GM12878 (cell line): ENCODE data around the gene LUZP2. TPM values are rescaled to one million over a fixed set of nuclear protein-coding genes. Genes with fewer than 3 reads are reported as not detected.

ENCODE experiments used
- ATAC-seq: fragments of 200-7000 bp; cut with Tn5 transposase; 3 replicates; pipeline ENCODE4 v1.9.1; 2020; ENCODE audit warnings: mild to moderate bottlenecking, moderate library complexity
- BruUV-seq: library from RNA; stranded (reverse); fragments of 400-500 nt; replicated peaks from 2 replicates; lab custom pipeline; 2021; lab: Mats Ljungman, UMichigan
- CTCF ChIA-PET: fragments of 300-600 bp; sonication (Branson Sonifier 250); formaldehyde crosslinking; extraction: SDS; loops from one replicate; lab custom pipeline; 2021; ENCODE audit warnings: inconsistent platforms; lab: Yijun Ruan, JAX
- POLR2A ChIA-PET: fragments of 350-600 bp; formaldehyde crosslinking; extraction: SDS; loops from one replicate; lab custom pipeline; 2021; ENCODE audit warnings: inconsistent platforms; lab: Charles Lee
- RAD21 ChIA-PET: fragments of 300-600 bp; sonication (Branson Sonifier 250); formaldehyde crosslinking; loops from one replicate; lab custom pipeline; 2023; ENCODE audit warnings: antibody characterized with exemption; ENCODE audit not compliant: unreplicated experiment; lab: Charles Lee
- SMC1A ChIA-PET: fragments of 300-600 bp; sonication (Branson Sonifier 250); formaldehyde crosslinking; loops from one replicate; lab custom pipeline; 2023; ENCODE audit not compliant: unreplicated experiment, uncharacterized antibody; lab: Charles Lee
- DNase-seq: peaks from one replicate; pipeline ENCODE4 v3.0.0-alpha.2; 2011; ENCODE audit warnings: low read depth, low spot score
- FAIRE-seq: peaks from 3 replicates; lab custom pipeline; 2011; peaks lifted over from hg19 to GRCh38; lab: Jason Lieb, UNC
- H2AFZ ChIP-seq: 2 replicates; pipeline ENCODE4 v1.6.0; 2011; ENCODE audit warnings: low read depth, low read length, control low read depth; ENCODE audit not compliant: control insufficient read depth
- H3K27ac ChIP-seq: 2 replicates; pipeline ENCODE4 v1.5.1; 2011; ENCODE audit warnings: control low read depth; ENCODE audit not compliant: control insufficient read depth, insufficient read depth
- H3K27me3 ChIP-seq, 2 experiments: replicated peaks in 1 of 2; 2 replicates each; pipeline versions ENCODE4 v1.6.0 to v1.6.1; 2011; ENCODE audit warnings: low read length in 1 of 2; ENCODE audit not compliant: control insufficient read depth in 2 of 2, insufficient read depth in 2 of 2
- H3K36me3 ChIP-seq, 2 experiments: 2 replicates each; pipeline ENCODE4 v1.5.1; 2011; ENCODE audit warnings: low read length in 1 of 2; ENCODE audit not compliant: control insufficient read depth in 2 of 2, insufficient read depth in 2 of 2
- H3K4me1 ChIP-seq: 2 replicates; pipeline ENCODE4 v1.6.1; 2011; ENCODE audit warnings: mild to moderate bottlenecking, low read length, moderate library complexity, mixed read lengths; ENCODE audit not compliant: control insufficient read depth, insufficient read depth
- H3K4me2 ChIP-seq: 2 replicates; pipeline ENCODE4 v1.6.0; 2011; ENCODE audit warnings: control low read depth; ENCODE audit not compliant: control insufficient read depth, insufficient read depth
- H3K4me3 ChIP-seq: fragments of 200-600 bp; sonication (generic); 2 replicates; pipeline ENCODE4 v1.5.1; 2016
- H3K79me2 ChIP-seq: 2 replicates; pipeline ENCODE4 v1.6.0; 2011; ENCODE audit warnings: low read length; ENCODE audit not compliant: control insufficient read depth, insufficient read depth
- H3K9ac ChIP-seq: 2 replicates; pipeline ENCODE4 v1.8.0; 2011; ENCODE audit warnings: low read length, control low read depth, mixed read lengths; ENCODE audit not compliant: control insufficient read depth, insufficient read depth
- H3K9me3 ChIP-seq: replicated peaks from 3 replicates; pipeline ENCODE4 v1.5.1; 2011; ENCODE audit warnings: mild to moderate bottlenecking, low read length; ENCODE audit not compliant: control insufficient read depth, insufficient read depth
- H4K20me1 ChIP-seq: 2 replicates; pipeline ENCODE4 v1.6.0; 2011; ENCODE audit not compliant: control insufficient read depth, insufficient read depth
- ASH2L ChIP-seq: fragments of 300-600, 200-600 bp; sonication (generic); IDR thresholded peaks from 2 replicates; pipeline ENCODE4 v1.6.1; 2017; ENCODE audit warnings: low read depth, mild to moderate bottlenecking, borderline replicate concordance
- CHD4 ChIP-seq: fragments of 200-600 bp; sonication (generic); IDR thresholded peaks from 2 replicates; pipeline ENCODE4 v1.6.1; 2016; ENCODE audit warnings: mild to moderate bottlenecking
- CREM ChIP-seq: IDR thresholded peaks from 2 replicates; pipeline ENCODE4 v1.6.1; 2014; ENCODE audit warnings: antibody characterized with exemption, low read depth
- CTCF ChIP-seq, 3 experiments: IDR thresholded peaks in 2 of 3; conservative IDR thresholded peaks in 1 of 3; 2 replicates each; pipeline ENCODE4 v1.5.1; 2011; ENCODE audit warnings: low read depth in 3 of 3, low read length in 3 of 3, mild to moderate bottlenecking in 3 of 3, control low read depth in 2 of 3, moderate library complexity in 2 of 3, inconsistent platforms in 1 of 3, mixed read lengths in 1 of 3; ENCODE audit not compliant: control insufficient read depth in 2 of 3, insufficient read depth in 1 of 3; ENCODE audit errors: extremely low read depth in 1 of 3
- EP300 ChIP-seq, 2 experiments: fragments of 150-350 bp in 1 of 2; IDR thresholded peaks; 2 replicates each; pipeline ENCODE4 v1.6.1; 2011 to 2012; ENCODE audit warnings: low read depth in 2 of 2, low read length in 2 of 2, borderline replicate concordance in 1 of 2, improper control_type of control experiment in 1 of 2, inconsistent platforms in 1 of 2; ENCODE audit not compliant: control insufficient read depth in 1 of 2
- GABPA ChIP-seq: IDR thresholded peaks from 2 replicates; pipeline ENCODE4 v1.6.1; 2014; ENCODE audit warnings: antibody characterized with exemption, low read depth, mild to moderate bottlenecking, inconsistent platforms
- HDAC6 ChIP-seq: fragments of 200-600 bp; sonication (generic); IDR thresholded peaks from one replicate; pipeline ENCODE4 v1.8.0; 2017; ENCODE audit warnings: antibody characterized with exemption; ENCODE audit not compliant: unreplicated experiment
- MXI1 ChIP-seq: fragments of 150-350 bp; IDR thresholded peaks from 2 replicates; pipeline ENCODE4 v1.6.1; 2011; ENCODE audit warnings: low read depth, mild to moderate bottlenecking, inconsistent platforms, low read length, improper control_type of control experiment
- PKNOX1 ChIP-seq: fragments of 450-650 bp; IDR thresholded peaks from 2 replicates; pipeline ENCODE4 v1.6.1; 2016; ENCODE audit warnings: mild to moderate bottlenecking
- POLR2AphosphoS5 ChIP-seq: IDR thresholded peaks from 2 replicates; pipeline ENCODE4 v1.6.1; 2011; ENCODE audit warnings: mild to moderate bottlenecking, low read length, inconsistent platforms
- RAD51 ChIP-seq: fragments of 450-650 bp; IDR thresholded peaks from 2 replicates; pipeline ENCODE4 v1.6.1; 2016; ENCODE audit warnings: moderate library complexity, mild to moderate bottlenecking, inconsistent platforms
- RCOR1 ChIP-seq: conservative IDR thresholded peaks from 2 replicates; pipeline ENCODE4 v1.6.1; 2012; ENCODE audit warnings: low read depth, low read length, improper control_type of control experiment
- SIX5 ChIP-seq: IDR thresholded peaks from 2 replicates; pipeline ENCODE4 v1.6.1; 2011; ENCODE audit warnings: mild to moderate bottlenecking, low read depth, low read length, moderate library complexity; ENCODE audit not compliant: severe bottlenecking
- SMARCA5 ChIP-seq: fragments of 450-650 bp; IDR thresholded peaks from 2 replicates; pipeline ENCODE4 v1.6.1; 2017; ENCODE audit warnings: mild to moderate bottlenecking
- TARDBP ChIP-seq: IDR thresholded peaks from 2 replicates; pipeline ENCODE4 v1.6.1; 2016; ENCODE audit warnings: borderline replicate concordance
- WGBS: methylation state at CpG from one replicate; pipeline ENCODE4 v1.1.6; 2016; ENCODE audit warnings: low lambda C conversion rate; ENCODE audit not compliant: insufficient replicate concordance, insufficient coverage; ENCODE audit errors: missing lambda C conversion rate; 5-methylcytosine and 5-hydroxymethylcytosine counted together
- in situ Hi-C: fragments of 300-500 bp; cut with MboI; formaldehyde crosslinking; loops from 9 replicates; pipeline ENCODE4 v1.14.3; 2018; ENCODE audit warnings: mixed read lengths
- intact Hi-C: fragments of 100-400 bp; cut with micrococcal nuclease; formaldehyde crosslinking; loops from one replicate; pipeline ENCODE4 v1.14.2; 2022; ENCODE audit not compliant: unreplicated experiment
- polyA plus RNA-seq, 11 experiments: library from polyadenylated mRNA; depleted of rRNA in 4 of 11; unstranded in 6 of 11; stranded (reverse) in 5 of 11; fragments of >200 nt; fragmentation: Nextera tagmentation in 4 of 11; fragmentation: Illumina TruSeq in 1 of 11; extraction: Ambion mirVana in 4 of 11; extraction: Trizol in 1 of 11; gene quantifications; 1 replicate in 1 of 11; 2 replicates in 10 of 11; pipeline versions ENCODE4 v1.2.1 to v1.2.3, GENCODE V29; 2011 to 2016; ENCODE audit warnings: inconsistent platforms in 2 of 11, missing spikeins in 2 of 11, low read depth in 1 of 11
- total RNA-seq, 4 experiments: library from RNA; depleted of rRNA in 3 of 4; stranded (reverse); fragments of >200 nt in 3 of 4; fragmentation: Illumina TruSeq in 1 of 4; extraction: Trizol in 1 of 4; gene quantifications; 2 replicates each; pipeline versions ENCODE4 v1.2.1 to v1.2.3, GENCODE V29; 2013 to 2021

The LUZP2 gene
- total and polyA plus RNA-seq, 10 of the 15 experiments (the other 5 are each of a cell fraction or from before 2014, with no cell fraction given), result not detected

- FAIRE-seq (no peak), DNase-seq (no peak), ATAC-seq (no peak)
- in situ Hi-C loops, result no loop called here
- WGBS, result 0% methylated on average over 1 of the region's 1 CpG
- RAD21 ChIA-PET, result no interaction called here
- TF ChIP-seq CREM, result no peak
- no peak for TF ChIP-seq SIX5
- TF ChIP-seq CTCF (IDR thresholded peaks at IDR 0.05 in 2 of 3, conservative IDR thresholded peaks at IDR 0.05 in 1 of 3; ENCODE audit: control insufficient read depth in 2 of 3, extremely low read depth in 1 of 3, insufficient read depth in 1 of 3, low read depth in 3 of 3, low read length in 3 of 3), result no peak
- TF ChIP-seq, all 136 proteins: peak for 0
- Histone ChIP-seq H3K9ac (no peak overlapping the region), H3K4me3 (no peak overlapping the region), H4K20me1 (no peaks in the 10 kb centered on the region), H3K4me1 (no peaks in the 10 kb centered on the region), H3K9me3 (no peaks in the 10 kb centered on the region), H3K27ac (no peak overlapping the region), H3K4me2 (no peak overlapping the region), H3K36me3 (no peaks in the 10 kb centered on the region), H3K27me3 (no peaks in the 10 kb centered on the region), H2AFZ (no peak overlapping the region), H3K79me2 (no peaks in the 10 kb centered on the region)
- CTCF ChIA-PET, result no interaction called here
- POLR2A ChIA-PET, result no interaction called here
- SMC1A ChIA-PET, result no interaction called here
- no TSS peak for BruUV-seq
- intact Hi-C loops, result no loop called here
Measured at GRCh38 chr11:24636291-24636629, 139.4 kb downstream of the LUZP2 start.

GRCh38 chr11:24637520-24637919 lies 140.7 kb downstream of the LUZP2 start:
- Histone ChIP-seq H3K36me3 (no peaks in the 10 kb centered on the region), H3K27me3 (no peaks in the 10 kb centered on the region), H4K20me1 (no peaks in the 10 kb centered on the region), H3K4me1 (no peaks in the 10 kb centered on the region), H3K9ac (no peak overlapping the region), H3K27ac (no peak overlapping the region), H3K4me3 (no peak overlapping the region), H2AFZ (no peak overlapping the region), H3K4me2 (no peak overlapping the region), H3K79me2 (no peaks in the 10 kb centered on the region), H3K9me3 (no peaks in the 10 kb centered on the region)
- ChIA-PET POLR2A (no interaction called here), RAD21 (no interaction called here), CTCF (no interaction called here), SMC1A (no interaction called here)
- DNase-seq (no peak), ATAC-seq (no peak), FAIRE-seq (no peak)
- intact Hi-C loops (no loop called here), in situ Hi-C loops (no loop called here)
- 13% methylated on average over 6 of the region's 6 CpGs for WGBS
- TF ChIP-seq MXI1 (no peak), POLR2AphosphoS5 (no peak), EP300 (IDR thresholded peaks at IDR 0.05; ENCODE audit: borderline replicate concordance in 1 of 2, control insufficient read depth in 1 of 2, low read depth in 2 of 2, low read length in 2 of 2) (no peak), SMARCA5 (no peak), PKNOX1 (no peak), RAD51 (no peak), TARDBP (no peak), HDAC6 (no peak), CHD4 (no peak), RCOR1 (no peak), GABPA (no peak), ASH2L (no peak)
- no TSS peak for BruUV-seq
